ENCODE data around the gene BACH2.

BACH2 gene

DNA sequence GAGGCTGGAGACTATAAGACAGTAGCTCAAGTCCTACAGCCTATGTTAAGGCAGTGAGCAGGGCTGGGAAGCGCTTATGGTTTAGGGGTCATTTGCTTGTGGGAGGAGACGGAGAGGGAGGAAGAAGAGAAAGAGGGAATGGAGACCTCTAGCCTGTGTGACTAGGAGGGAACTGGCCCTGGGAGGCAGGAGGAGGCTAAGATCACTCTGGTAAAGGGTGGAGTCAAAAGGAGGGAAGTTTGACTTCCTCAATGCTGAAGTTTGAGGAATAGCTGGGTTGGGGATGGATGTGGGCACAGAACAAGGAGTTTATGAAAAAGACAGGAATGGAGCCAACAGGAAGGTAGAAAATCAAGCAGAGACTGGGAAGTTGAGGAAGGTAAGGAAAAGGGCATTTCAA is 6.4 kb upstream of the BACH2 start:
- no peak for DNase-seq
- intact Hi-C loops (cut with DNase I): no loop called here

DNA sequence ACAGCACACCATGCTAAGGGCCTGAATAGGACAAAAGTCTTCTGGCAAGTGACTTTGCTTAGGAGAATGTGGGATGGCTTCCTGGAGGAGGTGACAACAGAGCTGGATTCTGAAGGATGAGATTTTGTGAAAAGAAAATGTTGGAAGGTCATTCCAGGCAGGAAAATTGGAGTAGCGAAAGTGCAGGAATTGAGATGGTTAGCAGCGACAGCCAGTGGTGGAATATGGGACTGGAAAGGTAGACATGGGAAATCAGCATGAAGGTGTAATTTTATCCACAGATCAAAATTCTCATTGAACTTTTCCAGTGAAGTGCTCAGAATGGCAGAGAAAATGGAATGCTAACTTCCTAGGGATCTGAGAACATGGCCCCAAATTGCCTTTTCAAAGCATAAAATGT is 5.7 kb upstream of the BACH2 start:
- intact Hi-C loops (cut with DNase I): no loop called here
- DNase-seq: no peak

DNA sequence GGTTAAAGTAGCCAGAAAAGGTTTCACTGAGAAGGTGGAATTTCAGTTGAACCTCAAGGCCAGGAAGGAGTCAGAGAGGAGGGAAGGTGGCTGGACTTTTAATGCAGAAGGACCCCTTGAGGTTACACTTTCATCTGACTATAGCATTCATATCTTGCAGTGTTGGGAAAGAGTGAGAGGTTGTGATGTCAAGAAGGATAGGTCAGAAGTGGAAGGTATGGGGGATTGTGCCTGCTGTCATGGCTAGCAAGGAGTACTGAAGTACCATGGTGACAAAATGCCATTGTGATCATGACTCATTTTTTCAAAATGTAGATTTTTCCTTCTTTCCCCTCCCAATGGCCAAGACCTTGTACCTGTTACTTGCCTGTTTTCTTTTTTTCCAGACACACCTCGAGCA is 5.2 kb upstream of the BACH2 start:
- DNase-seq: no peak
- intact Hi-C loops (cut with DNase I): no loop called here

DNA sequence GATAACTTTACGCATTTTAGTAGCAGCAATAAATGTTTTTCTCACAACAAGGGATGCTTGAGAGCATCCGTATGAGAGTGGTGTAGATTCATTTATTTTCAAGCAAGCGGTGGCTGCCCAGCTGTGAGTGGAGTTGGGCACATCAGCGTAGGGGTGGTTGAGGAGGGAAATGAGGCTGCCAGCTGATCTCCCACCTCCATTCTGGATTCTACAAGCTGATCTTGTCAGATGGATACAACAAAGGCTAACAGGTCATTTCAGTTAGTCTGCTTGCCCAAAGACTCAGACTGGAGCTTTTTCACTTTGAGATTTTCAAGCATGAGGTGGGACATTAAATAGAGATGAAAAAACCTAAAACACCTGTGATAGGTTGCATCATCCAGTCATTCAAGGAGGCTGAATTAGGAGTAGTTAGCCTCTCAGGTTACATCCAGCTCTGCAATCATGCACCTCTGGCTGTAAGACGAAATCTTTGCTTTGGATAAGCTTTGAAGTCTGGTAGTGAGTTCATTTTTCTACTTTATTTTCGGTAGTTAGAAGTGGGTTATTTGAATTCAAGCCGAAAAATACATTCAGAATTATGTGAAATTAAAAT is 1.9 kb upstream of the BACH2 start:
- intact Hi-C loops (cut with DNase I): loop anchor here (5.0 kb wide), 5 partner anchors 94 to 311 kb away; no protein-coding TSS in a partner anchor
- no peak for DNase-seq

DNA sequence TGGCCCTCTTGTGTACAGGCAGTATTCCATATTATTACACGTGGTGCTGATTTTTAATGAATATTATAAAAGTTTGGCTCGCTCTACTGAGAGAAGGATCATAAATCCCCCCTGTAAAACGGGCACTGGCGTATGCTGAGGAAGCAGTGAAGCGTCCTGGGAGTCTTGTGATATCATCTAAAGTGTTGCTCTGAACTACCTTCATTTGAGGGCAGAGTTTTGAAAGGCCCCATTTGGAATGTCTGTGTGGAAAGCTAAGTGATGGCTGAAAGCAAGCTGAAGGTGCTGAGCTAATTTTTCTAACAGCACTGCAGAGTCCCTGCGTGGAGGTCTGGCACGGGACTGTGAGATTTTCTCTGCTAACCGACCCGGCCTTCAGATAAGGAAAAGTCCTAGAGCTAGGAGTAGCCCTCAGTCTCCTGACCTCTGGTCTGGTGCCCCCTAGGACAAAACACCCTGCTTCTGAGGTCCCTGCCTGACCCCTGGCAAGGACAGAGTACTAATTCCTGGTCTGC is 1.3 kb upstream of the BACH2 start:
- intact Hi-C loops (cut with DNase I): loop anchor here (2.0 to 5.0 kb wide), 6 partner anchors 79 to 311 kb away; no protein-coding TSS in a partner anchor
- DNase-seq: peak in 1 of 10 donors; percentile 12

DNA sequence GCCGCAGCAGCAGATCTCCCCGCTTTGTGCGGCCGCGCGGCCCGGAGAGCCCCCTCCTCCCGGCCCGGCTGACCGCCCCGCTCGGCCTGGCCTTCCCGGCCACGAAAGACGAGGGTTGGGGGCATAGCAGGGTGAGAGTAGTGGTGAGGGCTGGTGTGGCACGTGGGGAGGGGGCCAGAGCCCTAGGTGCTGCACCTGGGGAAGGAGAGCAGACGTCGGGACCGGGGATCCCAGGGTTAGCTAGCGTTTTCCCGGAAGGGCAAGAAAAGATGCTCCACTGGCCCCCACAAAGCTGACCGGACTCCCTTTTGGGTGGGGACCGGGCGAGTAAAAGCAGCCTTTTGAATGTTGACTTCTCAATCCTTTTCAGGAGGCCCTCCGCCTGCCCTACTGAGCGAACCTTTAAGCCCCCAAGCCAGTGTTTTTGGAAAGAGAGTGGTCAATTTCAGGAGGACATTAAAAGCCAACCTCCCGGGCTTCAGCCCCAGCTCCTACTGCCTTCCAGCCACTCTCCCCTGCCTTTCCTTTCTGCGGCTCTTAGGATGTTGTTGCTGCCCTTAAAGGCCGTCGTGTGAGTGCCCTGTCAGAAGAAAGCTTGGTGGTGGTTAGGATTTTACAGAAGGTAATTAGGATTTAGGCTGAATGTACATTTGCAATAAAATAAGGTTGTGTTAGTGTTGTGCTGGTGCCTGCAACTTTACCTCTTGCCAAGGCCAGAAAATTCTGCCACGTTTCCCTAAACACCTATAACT is 648 bp upstream of the BACH2 start:
- intact Hi-C loops (cut with DNase I): loop anchor here (2.0 to 5.0 kb wide), 6 partner anchors 78 to 310 kb away; no protein-coding TSS in a partner anchor
- DNase-seq: peak in 4 of 10 donors; percentile 11 to 84 (median 50)

DNA sequence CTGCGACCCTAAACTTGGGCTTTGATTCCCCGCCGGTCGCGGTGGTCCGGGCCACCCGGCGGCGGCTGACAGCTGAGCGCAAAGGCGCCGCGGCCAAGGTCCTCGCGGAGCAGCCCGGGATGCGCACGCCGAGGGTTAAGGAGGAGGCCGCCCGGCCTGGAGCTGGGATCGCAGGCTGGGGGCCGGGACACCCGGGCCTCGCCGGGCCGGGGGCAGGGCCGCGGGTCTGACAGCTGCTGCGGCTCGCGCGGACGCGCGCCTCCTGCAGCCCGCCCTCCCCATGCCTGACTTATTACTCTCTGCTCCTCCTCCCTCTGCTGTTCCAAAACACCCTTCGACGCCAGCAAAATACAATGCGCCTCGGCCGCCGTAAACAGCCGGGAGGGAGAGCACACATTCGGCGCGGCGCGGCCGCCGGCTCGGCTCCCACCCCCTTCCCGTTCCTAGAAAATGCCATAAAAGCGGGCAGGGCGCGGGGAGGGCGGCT is 746 bp downstream of the BACH2 start:
- DNase-seq: peak; percentile 62 to 96 (median 66)
- intact Hi-C loops (cut with DNase I): loop anchor here (2.0 to 5.0 kb wide), 7 partner anchors 77 to 325 kb away; no protein-coding TSS in a partner anchor

DNA sequence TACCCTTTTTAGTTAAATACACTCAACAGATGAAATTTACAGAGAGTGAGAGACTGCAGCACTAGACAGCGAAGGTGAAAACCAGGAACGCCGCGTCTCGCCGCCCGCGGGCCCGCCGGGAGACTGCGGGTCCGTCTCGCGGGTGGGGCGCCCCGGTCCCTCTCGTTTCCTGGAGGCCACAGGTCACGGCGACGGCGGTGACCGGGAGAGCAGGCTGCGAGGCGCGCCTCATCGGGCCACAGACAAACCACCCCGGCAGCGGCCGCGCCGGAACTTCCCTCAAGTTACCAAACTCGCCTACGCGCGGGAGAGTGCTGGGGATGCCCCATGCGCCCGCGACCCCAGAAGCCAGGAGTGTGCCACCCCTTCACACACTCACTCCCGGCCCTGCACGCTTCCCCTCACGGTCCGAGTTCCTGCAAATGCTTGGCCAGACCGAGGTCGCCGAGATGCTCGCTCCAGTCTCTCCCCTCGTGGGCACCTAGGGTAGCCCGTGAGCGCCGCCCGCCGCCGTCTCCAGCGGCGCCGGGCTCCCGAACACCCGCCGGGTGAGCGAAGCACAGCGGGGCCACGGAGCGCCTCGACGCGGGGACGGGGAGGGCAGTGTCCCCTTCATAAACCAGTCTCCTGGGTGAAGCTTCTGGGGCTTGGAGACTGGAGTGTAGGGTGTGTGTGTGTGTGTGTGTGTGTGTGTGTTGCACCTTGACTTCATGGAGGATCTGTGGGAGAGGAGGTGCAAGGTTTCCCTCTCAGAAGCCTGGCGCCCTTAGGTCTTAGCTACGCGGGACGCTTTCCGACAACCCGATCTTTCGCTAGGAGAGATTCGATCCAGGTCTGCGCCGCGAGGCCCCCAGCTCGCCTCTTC is 1.4 kb downstream of the BACH2 start:
- DNase-seq: peak; percentile 43 to 94 (median 57)
- intact Hi-C loops (cut with DNase I): loop anchor here (2.0 to 5.0 kb wide), 6 partner anchors 97 to 324 kb away; no protein-coding TSS in a partner anchor

DNA sequence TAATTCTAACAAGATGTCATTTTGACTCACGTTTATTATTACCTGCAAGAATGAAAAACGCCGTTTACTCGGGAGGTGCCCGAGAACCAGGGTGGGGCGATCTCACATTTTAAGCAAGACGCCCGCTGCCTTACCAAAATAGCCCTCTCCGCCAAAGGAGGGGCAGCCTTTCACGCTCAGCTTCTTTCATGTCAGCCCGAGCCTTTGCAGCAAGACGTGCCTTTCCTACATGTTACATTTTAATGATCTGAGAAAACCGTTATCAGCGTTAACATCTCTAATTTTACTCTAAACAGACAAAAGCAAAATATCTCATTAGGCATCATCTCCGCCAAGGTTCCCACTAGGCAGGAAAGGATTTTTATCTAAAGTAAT is 2.0 kb downstream of the BACH2 start:
- intact Hi-C loops (cut with DNase I): loop anchor here (2.0 kb wide), 1 partner anchor 324 kb away; no protein-coding TSS in a partner anchor
- peak in 4 of 10 donors; percentile 12 to 82 (median 75) for DNase-seq

DNA sequence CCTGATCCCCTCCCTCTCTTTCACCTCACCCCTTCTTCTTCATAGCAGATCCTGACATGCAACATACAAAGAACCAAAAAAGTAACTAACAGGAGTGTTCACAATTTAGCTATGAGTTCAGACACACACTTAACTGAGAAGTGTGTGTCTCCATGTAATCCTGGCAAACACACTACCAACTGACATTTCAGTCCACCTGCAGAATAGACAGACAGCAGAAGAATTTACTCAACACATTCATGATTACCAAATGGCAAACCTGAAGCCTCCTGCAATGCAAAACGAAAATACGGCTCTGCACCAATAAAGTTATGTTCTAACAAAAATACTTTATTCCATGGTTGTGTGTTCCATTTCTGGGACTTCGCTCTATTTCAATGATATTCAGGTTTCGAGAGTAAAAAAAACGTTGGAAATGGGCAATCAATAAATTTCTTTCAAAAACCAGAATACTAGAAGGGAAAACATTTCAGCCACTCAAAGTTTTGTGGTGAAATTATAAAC is 2.6 kb downstream of the BACH2 start:
- no peak for DNase-seq
- intact Hi-C loops (cut with DNase I): loop anchor here (2.0 kb wide), 1 partner anchor 323 kb away; no protein-coding TSS in a partner anchor

DNA sequence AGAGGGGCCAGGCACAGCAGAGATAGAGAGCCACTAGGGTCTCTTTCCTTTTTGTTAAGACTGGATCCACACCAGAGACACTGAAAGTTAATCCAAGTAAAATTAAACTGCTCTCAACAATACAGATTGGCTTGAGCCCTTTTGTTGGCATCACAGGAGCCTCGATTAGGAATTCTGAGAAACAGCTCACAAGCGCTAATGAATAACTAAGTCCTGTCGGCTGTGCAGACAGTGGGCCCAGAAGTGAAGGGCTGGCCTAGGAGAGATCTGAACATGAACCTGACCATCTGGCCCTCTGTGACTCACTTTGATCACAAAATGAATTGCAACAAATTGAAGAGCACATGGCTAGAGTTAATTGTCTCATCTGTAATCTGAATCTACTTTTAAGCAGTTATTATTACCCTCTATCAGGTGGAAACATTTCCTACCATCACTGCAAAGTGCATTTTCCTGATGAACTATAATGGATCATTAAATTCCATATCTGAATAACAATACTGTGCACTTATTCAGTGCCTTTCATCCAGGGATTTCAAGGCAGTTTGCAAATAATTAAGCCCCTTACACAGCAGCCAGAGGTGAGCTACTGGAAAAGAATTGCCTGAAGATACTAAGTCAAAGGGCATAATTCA is 3.2 kb downstream of the BACH2 start:
- intact Hi-C loops (cut with DNase I): no loop called here
- no peak for DNase-seq

DNA sequence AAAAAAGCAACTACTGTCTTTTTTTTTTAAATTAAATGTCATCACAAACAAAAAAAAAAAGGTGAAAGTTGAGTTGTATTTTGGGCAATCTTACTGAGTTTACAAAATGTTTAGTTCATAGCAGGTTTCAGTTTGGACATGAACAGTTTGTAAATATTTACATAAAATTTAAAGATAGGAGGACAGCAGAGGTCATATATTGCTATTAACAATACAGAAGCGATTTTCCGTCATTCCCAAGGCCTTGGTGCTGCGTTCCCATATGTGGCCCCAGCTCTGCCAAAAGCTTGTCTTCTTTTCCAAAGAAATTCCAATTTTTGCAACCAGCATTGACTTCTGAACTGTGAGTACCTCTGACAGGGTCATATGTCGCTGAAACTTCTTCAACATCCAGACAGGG is 5.1 kb downstream of the BACH2 start:
- intact Hi-C loops (cut with DNase I): no loop called here
- no peak for DNase-seq

DNA sequence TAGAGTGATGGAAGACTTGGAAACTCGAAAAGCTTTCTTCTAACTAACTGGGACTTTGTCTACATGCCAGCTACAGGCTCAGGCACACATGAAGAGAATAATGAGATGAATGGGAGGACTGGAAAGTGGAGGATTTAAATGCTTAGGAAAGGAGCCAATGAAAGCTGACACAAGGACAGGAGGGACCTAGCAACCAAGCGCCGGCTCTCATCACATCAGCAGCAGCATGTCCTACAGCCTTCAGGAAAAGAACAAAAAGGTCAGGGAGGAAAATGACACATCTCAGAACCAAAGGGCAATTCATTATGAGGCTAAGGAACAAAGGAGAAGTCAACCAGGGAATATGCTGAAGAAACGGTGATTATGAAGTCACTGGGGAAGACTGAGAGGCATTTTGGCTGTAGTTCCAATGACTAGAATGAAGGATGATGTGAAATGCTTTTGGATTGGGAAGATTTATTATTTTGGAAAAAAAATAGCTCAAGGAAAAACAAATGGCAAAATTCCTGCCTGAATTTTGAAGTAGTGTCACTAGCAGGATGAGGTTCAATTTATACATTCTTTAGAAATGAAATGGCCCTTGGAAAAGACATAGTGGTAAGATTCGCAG is 5.7 kb downstream of the BACH2 start:
- intact Hi-C loops (cut with DNase I): no loop called here
- DNase-seq: no peak

DNA sequence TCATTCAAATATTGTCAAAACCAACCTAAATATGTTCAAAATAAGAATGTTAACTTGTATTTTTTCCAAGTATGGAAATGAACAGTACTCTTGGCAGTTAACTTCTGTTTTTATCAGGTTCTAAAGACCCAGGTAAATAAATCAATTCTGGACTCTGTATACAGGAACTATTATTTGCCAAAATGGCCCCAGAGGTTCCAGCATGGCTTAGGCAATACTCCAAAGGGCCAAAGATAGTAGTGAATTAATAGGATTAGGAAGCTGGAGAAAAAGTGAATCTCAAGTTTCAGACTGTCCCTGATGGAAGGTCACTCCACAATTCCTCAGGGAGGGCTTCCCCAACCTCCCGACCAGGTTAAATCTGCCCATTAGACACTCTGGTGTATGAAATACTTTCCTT is 6.7 kb downstream of the BACH2 start:
- intact Hi-C loops (cut with DNase I): no loop called here
- no peak for DNase-seq

DNA sequence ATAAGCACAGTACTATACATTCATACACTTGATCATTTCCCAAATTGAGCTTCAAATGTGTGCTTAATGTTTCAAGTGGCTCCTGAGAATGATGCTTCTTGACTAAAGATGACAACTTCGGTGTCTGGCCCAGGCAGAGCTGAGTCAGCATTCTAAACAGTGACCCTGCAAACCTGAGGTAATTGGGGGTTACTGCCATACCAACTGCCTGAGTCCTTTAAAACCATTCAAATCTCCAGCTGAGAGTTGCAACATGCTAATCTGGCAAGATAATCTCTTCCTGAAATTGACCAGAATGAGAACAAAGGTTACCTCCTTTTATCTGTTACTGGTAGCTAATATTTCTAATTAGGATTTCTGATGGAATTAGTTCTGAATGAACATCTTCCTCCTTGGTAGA is 8.2 kb downstream of the BACH2 start:
- no peak for DNase-seq
- intact Hi-C loops (cut with DNase I): no loop called here

DNA sequence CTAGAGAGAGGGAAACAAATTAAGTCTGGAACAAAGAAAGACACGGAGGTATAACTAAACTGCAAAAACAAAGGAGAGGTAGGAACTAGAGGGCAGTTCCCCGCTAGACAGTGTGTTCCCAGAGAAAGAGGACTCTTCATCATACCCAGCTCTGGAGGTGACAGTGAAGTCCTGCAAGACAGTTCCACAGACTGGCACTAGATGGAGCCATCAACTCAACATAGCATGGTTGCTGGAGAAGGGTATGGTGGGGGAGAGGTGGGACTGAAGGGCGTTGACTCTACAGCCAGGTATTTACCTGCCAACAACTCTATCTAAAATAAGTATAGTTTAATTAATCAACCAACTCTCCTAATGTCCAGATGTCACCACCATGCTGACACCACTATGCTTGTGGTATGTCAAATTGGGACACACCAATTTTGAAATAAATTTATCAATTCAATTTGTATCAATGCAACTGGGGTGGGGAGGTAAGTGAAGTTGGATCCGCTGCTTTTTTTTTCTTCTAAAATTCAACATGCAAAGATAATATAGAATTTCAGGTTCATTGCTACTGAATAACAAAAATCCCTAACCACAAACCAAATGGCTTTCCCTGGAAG is 9.7 kb downstream of the BACH2 start:
- intact Hi-C loops (cut with DNase I): no loop called here
- DNase-seq: no peak

DNA sequence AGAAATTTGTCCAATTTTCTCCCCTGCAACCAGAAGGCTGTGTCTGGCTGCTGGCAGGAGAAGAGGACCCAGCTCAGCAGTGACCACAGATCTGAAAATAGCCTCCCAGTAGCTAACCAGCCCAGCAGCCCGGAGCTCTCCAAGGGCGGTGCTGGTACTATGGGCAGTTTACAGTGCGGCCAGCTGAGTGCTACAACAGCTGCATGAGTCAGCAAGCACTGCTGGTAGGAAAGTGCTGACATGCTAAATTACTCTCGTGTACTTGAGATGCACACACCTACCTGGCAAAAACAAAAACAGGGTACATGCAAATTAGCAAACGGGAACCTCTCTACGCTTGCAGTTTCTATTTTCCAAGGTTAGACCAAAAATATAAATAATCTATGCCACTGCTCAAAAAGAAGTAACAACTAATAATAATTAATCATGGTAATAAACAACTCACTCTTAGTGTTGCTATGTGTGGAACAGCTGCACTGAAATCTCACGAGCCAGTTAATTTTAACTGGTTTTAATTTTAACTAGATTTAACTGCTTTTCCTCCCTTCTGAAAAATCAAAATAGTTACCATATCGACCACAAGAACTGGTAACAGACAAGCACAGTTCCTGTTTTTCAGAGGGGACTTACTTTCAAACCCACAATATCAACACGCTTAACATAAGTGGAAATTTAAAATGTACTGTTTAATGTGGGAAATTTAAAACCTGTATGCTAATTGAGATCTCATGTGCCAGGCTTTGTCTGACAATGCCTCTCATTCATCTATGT is 10.8 kb downstream of the BACH2 start:
- intact Hi-C loops (cut with DNase I): no loop called here
- peak; percentile 57 to 97 (median 72) for DNase-seq

DNA sequence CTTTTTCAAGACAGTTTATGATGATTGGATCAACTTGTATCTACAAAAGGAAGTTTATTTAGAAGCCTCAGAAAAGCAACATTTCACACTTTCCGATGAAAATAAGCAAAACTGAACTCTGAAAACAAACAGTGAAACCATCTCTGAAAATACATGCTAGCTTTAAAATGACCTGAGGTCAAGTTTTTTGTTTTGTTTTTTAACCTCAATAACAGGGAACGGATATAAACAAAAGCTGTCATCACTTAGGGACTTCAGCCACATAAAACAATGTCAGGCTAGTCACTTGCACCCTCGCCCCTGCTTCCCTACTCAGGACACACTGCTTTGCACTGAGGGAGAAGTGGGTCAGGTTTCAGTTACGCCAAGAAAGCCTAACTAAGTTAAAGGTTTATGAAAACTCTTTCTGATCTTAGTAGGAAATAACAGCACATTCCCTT is 11.6 kb downstream of the BACH2 start:
- intact Hi-C loops (cut with DNase I): no loop called here
- no peak for DNase-seq
